Measurements from ENCODE around the gene CAV2.

DNA sequence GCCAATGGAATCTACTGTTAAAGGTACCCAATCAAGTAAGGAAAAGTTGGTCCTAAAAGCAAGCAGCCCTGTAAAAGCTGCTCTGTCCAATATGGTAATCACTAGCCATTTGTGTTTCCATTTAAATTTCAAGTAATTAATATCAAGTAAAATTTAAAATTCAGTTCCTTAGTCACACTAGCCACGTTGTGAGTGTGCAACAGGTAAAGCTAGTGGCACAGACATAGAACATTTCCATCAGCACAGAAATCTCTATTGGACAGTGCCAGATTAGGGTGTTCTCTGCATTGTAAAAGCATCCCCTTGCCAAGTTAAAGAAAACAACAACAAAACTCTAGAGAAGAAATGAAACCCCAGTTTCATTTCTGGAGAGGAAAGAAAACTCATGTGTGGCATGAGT lies 29.7 kb downstream of the CAV2 start:
- TF ChIP-seq, protein P1, sequence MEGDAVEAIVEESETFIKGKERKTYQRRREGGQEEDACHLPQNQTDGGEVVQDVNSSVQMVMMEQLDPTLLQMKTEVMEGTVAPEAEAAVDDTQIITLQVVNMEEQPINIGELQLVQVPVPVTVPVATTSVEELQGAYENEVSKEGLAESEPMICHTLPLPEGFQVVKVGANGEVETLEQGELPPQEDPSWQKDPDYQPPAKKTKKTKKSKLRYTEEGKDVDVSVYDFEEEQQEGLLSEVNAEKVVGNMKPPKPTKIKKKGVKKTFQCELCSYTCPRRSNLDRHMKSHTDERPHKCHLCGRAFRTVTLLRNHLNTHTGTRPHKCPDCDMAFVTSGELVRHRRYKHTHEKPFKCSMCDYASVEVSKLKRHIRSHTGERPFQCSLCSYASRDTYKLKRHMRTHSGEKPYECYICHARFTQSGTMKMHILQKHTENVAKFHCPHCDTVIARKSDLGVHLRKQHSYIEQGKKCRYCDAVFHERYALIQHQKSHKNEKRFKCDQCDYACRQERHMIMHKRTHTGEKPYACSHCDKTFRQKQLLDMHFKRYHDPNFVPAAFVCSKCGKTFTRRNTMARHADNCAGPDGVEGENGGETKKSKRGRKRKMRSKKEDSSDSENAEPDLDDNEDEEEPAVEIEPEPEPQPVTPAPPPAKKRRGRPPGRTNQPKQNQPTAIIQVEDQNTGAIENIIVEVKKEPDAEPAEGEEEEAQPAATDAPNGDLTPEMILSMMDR (IDR thresholded peaks at IDR 0.05): no peak
- no peak for TF ChIP-seq POLR2A (IDR thresholded peaks at IDR 0.05)

All from testis (tissue), 2 donors.